ENCODE measurements around the gene INMT. TPM values are rescaled to one million over a fixed set of nuclear protein-coding genes. Genes with fewer than 3 reads are reported as not detected.

The INMT gene
- total RNA-seq, 1 donor from 2014 or later, result 49.5 TPM

DNA sequence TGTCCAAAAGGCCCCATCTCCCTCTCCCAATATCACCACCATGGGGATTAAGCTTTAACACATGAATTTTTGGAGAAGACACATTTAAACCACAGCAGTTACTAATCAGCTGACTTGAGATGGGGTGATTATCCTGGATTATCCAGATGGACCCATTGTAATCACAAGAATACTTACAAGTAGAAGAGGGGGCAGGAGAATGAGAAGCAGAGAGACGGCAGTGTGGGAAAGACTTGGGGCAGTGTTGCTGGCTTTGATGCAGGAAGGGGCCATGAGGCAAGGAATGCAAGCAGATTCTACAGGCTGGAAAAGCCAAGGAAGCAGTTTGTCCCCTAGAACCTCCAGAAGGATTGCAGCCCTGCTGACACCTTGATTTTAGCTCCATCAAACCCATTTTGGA lies 30.7 kb upstream of the INMT start:
- Histone ChIP-seq H3K27me3 (ENCODE audit: low read depth) (no peaks in the 10 kb centered on the region), H3K4me1 (no peaks in the 10 kb centered on the region), H3K9me3 (replicated peaks) (peaks cover 23% of the 10 kb centered on the region), H3K4me3 (no peak overlapping the region), H3K27ac (replicated peaks) (no peak overlapping the region), H3K36me3 (no peaks in the 10 kb centered on the region)
- DNase-seq, result no peak
- TF ChIP-seq, protein P1, sequence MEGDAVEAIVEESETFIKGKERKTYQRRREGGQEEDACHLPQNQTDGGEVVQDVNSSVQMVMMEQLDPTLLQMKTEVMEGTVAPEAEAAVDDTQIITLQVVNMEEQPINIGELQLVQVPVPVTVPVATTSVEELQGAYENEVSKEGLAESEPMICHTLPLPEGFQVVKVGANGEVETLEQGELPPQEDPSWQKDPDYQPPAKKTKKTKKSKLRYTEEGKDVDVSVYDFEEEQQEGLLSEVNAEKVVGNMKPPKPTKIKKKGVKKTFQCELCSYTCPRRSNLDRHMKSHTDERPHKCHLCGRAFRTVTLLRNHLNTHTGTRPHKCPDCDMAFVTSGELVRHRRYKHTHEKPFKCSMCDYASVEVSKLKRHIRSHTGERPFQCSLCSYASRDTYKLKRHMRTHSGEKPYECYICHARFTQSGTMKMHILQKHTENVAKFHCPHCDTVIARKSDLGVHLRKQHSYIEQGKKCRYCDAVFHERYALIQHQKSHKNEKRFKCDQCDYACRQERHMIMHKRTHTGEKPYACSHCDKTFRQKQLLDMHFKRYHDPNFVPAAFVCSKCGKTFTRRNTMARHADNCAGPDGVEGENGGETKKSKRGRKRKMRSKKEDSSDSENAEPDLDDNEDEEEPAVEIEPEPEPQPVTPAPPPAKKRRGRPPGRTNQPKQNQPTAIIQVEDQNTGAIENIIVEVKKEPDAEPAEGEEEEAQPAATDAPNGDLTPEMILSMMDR (IDR thresholded peaks at IDR 0.05; ENCODE audit: borderline replicate concordance), result no peak
- intact Hi-C loops (cut with micrococcal nuclease), result no loop called here

DNA sequence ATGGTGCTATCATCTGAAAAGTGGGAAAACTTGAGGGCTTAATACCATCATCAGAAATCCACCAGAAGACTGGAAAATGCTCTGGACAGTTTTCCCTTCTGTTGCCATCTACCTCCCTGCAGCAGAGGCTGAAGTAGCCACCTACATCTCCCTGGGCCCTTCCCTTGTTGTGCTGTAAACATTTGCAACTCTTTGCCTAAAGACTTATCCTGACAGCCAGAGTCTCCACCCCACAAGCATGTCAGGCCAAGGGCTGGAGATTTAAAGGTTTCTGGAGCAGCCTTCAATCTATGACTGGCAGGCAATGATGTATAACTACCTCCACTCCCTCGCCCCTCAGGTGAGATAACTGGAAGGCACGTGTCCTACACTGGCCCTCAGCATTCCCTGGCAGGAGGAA lies 29.7 kb upstream of the INMT start:
- H3K36me3 ChIP-seq, result no peaks in the 10 kb centered on the region
- H3K4me1 ChIP-seq, result no peaks in the 10 kb centered on the region
- intact Hi-C loops (cut with micrococcal nuclease), result no loop called here
- TF ChIP-seq, protein P1 (IDR thresholded peaks at IDR 0.05; ENCODE audit: borderline replicate concordance), result no peak
- H3K27ac ChIP-seq (replicated peaks), result no peak overlapping the region
- no peak overlapping the region for H3K4me3 ChIP-seq
- no peaks in the 10 kb centered on the region for H3K27me3 ChIP-seq (ENCODE audit: low read depth)
- DNase-seq, result no peak
- H3K9me3 ChIP-seq (replicated peaks), result peaks cover 22% of the 10 kb centered on the region

DNA sequence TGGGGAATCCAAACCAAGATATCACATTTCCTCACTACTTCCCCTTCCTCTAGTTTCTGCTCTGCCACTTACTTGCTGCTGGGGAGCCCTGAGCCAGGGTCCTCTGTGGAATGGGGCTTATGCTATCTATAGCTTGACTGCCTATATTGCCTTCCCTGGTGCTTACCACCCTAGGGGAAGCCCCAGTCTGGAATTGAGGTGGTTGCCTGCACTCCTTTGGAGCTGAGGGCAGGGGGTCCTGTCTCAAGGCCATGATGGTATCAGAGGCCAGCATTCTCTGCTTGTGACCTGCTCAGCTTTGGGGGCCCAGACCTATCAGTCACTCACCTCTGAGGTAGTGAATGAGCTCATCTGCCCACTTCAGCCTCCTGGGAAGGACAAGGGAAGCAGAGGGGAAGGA lies 29.3 kb upstream of the INMT start:
- TF ChIP-seq, protein P1 (IDR thresholded peaks at IDR 0.05; ENCODE audit: borderline replicate concordance), result no peak
- peaks cover 17% of the 10 kb centered on the region for H3K9me3 ChIP-seq (replicated peaks)
- H3K4me1 ChIP-seq, result no peaks in the 10 kb centered on the region
- intact Hi-C loops (cut with micrococcal nuclease), result no loop called here
- H3K27ac ChIP-seq (replicated peaks), result no peak overlapping the region
- H3K36me3 ChIP-seq, result no peaks in the 10 kb centered on the region
- no peak for DNase-seq
- H3K27me3 ChIP-seq (ENCODE audit: low read depth), result no peaks in the 10 kb centered on the region
- H3K4me3 ChIP-seq, result no peak overlapping the region

DNA sequence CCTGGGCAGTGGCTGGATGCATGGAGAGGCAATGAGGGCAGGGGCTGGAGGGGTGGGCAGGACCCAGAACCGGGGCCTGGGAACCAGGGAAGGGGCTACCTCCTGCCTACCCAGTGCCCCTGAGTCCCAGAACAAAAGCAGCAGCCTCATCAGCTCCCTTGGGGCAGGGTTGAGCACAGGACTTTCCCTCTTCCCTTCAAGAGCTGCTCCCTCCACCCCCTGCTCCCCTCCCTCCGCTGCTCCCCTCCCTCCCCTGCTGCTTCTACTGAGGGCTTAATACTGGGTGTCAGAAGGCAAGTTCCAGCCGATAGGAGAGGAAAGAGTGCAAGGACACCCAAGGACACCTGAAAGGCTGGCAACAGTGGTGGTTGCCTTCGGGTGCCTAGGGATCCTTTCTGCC lies 28.2 kb upstream of the INMT start:
- TF ChIP-seq, protein P1 (IDR thresholded peaks at IDR 0.05; ENCODE audit: borderline replicate concordance), result no peak
- no peaks in the 10 kb centered on the region for H3K4me1 ChIP-seq
- H3K36me3 ChIP-seq, result no peaks in the 10 kb centered on the region
- peaks cover 6% of the 10 kb centered on the region for H3K9me3 ChIP-seq (replicated peaks)
- intact Hi-C loops (cut with micrococcal nuclease), result no loop called here
- no peak overlapping the region for H3K4me3 ChIP-seq
- no peaks in the 10 kb centered on the region for H3K27me3 ChIP-seq (ENCODE audit: low read depth)
- no peak overlapping the region for H3K27ac ChIP-seq (replicated peaks)
- DNase-seq, result no peak

DNA sequence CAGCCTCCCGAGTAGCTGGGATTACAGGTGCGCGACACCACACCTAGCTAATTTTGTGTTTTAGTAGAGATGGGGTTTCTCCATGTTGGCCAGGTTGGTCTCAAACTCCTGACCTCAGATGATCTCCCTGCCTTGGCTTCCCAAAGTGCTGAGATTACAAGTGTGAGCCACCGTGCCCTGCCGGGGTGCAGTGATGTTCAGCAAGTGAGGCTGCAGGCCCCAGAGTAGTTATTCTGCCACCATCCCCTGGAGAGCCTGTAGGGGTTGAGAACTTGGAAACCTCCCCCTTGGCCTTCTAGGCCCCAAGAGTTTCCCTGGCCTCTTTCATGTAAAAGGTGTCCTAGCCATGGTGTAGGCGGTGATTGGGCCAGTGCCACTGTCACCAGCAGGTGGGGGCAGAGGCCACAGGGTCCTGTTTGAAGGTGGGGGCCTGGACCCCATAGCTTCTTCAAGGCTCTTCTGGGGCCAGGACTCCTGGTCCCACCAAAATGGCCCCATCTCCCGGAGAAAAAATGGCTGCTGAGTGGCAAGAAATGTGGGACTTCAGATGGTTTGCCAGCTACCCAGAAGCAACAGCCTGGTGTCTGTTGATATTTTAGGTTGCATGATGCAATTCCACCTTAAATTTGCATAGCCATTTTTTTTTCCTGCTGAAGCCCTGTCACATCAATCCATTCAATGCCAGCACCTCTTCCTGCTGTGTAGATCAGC lies 25.5 kb upstream of the INMT start:
- no peaks in the 10 kb centered on the region for H3K9me3 ChIP-seq (replicated peaks)
- no peaks in the 10 kb centered on the region for H3K4me1 ChIP-seq
- no peak for DNase-seq
- no peak overlapping the region for H3K27ac ChIP-seq (replicated peaks)
- H3K4me3 ChIP-seq, result no peak overlapping the region
- peaks cover 6% of the 10 kb centered on the region for H3K27me3 ChIP-seq (ENCODE audit: low read depth)
- H3K36me3 ChIP-seq, result no peaks in the 10 kb centered on the region
- TF ChIP-seq, protein P1 (IDR thresholded peaks at IDR 0.05; ENCODE audit: borderline replicate concordance), result no peak
- intact Hi-C loops (cut with micrococcal nuclease), result no loop called here

All from left ventricle myocardium inferior (tissue), 1 donor.